HG02623 (cell line): ENCODE measurements around the gene REN.

Source experiments
- ATAC-seq: cut with Tn5 transposase; IDR thresholded peaks from one replicate; pipeline ENCODE4 v1.9.1; 2021; ENCODE audit warnings: moderate library complexity; ENCODE audit not compliant: unreplicated experiment

Gene REN

DNA sequence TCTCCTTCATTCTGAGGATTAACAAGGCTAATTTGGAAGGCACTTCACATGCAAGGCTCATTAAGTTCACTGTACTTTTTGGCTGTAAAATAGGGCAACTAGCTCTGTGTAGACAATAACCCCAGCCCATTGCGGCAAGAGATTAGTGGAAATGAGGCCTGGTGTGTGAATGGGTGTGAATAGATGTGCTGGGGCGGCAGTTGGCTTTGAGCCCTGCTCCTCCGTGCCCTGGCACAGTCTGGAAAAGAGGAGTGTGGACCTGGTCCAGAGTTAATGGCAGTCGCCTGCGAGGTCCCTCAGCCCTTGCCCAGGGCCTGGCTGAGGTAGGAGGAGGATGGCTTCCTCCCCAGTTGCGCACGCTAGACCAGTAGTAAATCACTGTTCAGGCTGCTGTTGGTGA lies 25.3 kb upstream of the REN start:
- ATAC-seq, result no peak

DNA sequence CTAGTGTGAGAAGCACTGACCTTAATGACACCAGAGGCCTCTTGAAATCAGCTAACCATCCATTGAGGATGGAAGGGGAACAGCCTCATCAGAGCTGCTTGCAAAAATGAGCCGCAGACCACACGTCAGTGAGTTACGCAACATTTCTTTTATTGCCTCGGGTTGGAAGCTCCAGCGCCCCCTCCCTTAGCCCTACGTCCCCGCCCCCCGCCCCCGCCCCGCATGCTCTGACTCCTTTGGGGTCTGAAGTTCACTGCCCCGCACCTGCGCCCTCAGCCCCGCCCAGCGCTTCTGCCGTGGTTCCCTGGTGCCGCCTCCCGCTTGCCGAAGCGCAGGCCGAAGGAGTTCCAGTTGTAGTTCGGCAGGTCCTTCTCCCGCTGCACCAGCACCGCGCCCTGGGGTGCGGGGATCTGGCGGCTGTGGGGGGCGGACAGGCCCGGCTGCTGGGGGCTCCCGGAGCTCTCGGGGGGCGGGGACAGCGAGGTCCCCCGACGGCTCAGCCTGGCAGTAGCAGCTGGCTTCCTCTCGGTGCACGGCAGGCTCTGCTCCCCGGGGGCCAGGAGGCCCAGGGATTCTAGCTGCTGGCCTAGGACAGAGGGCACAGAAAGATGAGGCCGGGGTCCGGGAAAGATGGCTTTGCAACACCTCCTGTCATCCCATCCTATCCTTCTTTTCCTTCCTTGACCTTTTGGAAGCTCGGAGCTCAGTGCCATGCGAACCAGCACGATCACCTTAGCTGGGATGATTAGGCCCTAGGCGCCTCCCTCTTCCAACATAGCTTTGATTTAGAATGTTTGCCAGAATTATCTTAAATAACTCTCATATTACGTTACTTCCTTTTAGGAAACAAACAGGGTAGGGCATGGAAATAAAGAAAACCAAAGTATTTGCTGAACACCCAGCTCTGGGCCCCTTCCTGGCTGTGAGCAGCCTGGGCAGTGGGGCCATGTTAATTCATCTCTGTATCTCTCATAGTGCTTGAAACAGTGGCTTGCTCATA lies 24.4 kb upstream of the REN start:
- no peak for ATAC-seq

DNA sequence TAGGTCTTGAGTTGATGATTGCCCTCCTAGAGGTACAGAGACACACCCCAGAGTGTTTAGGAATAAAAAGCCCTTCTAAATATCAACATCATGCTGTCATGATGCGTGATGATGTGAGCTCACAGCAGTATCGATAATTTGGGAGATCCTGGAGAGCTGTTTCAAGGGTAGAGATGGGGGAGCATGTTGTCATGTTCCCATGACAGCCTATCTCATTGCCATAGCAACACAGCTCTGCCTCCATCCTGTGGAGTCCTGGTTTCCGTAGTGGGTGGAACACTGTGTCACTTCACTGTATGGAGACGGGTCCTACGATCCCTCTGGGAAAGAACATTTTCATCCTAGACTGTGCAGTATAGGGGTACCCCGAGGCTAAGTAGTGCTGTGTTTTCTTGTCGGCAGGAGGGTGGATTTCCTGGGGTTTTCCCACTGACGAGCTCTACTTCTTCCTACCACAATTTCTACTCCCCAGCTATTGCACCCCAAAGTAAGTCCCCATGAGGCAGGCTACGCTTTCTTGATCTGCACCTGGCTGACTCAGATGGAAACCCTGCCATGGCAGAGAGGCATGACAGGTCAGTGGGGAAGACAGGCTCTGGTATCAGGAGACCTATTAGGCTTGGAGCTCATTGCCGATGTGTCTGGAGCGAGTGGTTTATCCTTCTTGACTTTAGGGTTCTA lies 23.0 kb upstream of the REN start:
- ATAC-seq, result no peak

DNA sequence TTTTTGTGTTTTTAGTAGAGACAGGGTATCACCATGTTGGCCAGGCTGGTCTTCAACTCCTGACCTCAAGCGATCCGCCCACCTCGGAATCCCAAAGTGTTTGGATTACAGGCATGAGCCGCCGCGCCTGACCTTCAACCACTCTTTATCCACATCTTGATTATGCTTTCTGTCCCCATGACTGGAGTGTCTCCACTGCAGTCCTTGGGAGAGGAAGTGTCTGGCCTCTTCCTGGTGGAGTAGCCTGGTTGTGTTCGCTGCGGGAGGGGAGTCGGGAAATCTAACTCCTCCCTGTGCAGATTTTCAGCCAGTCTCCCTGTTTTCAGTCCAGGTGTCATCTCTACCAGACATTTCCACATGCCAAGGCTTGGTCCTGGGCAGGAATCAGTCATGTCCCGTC lies 20.5 kb upstream of the REN start:
- no peak for ATAC-seq

DNA sequence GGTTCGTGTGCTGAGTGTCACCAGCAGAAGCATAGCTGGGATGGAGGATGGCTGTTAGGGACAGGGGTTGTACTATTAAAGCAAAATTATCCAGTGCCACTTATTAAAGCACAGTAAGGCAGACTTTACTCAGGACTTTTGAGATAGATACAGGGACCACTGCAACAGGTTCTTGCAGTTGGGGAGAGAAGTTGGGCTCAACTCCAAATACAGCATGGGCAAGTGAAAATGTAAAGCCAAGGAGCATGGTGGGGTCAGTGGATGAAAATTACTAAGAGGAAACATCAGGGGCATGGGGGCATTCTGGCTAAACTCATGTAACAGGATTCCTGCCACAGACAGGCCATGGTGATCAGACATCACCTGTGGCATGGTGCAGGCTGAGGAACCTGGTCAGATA lies 15.0 kb upstream of the REN start:
- ATAC-seq, result no peak

DNA sequence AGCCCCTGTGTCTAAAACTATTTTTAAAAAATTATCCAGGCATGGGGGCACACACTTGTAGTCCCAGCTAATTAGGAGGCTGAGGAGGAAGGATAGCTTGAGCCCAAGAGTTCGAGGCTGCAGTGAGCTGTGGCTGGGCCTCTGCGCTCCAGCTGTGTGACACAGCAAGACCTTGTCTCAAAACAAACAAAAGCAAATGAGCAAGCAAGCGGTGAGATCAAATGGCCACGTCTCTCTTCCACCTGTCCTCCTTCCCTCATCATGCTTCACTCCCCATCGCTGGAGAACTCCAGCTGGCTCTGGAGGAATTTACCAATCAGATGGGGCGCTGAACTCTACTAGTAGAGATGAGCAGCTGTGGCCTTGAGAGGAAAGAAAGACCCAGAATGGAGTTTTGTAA lies 14.0 kb upstream of the REN start:
- no peak for ATAC-seq

DNA sequence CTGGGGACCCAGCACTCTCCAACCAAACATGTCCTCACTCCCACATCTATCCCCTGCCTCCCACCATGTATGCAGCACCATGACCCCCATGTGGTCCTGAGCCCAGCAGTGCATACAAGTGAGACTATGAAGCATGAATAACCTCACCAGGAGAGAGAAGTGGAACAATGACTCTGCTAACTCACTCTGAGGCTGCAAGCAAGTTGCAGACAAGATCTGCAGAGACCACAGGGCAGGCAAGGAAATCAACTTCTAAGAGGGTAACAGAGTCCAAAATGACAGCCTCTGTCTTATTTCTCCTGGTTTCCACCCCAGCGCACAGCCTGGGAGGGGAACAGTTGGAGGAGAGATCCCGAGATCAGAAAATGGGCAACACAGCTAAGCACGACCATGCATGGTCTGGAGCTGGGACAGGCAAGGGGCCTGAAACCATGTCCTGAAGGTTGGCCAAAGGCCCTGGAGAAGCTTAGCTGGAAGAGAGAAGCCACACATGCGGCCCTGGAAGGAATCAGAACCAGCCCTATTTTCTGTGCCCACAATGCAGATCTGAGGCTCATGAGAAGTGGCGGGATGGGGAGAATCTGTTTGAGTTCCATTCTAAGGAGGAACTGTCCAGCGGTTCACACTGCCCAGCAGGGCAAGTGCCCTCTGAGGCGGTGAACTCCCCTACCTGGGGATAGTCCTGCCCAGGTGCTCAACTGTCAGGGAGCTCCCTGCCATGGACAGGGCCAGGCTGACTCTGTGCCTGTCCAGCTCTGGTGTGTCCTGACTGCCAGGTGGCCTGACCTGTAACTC lies 12.5 kb upstream of the REN start:
- ATAC-seq, result no peak

DNA sequence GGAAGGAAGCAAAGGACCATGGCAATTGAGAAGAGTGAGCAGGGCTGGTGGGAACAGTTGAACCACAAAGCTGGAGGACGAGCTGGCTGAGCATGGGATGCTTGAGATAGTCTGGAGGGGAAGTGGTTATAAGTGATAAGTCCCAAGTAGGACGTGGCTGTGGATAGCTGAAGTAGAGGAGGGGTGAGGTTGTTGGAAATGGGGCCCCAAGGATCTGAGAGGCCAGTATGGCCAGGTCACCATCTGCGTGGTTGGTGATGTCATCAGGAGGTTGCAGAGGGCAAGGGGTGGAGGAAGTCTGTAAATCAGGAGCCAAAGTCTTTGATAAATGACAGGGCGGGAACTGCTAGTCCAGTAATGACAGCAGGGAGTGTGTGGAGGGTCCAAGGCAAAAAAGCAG lies 11.0 kb upstream of the REN start:
- no peak for ATAC-seq

DNA sequence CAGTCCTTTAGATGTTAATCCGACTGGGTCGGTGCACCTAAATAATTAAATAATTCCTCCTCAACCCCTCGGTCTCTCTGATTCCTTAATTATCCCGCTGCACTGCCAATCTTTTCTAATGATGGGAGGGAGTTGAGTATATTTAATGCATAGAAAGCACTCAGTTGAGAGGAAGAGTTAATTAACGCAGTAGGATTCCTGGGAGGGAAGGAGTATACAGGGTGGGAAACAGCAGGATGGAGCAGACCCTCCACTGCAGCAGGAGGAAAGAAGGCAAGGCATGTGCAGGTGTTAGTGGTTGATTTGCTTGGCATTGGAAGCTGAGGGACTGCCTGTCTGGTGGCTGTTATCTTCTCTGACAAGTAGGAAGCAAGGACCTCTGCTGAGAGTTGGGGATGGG lies 9.9 kb upstream of the REN start:
- no peak for ATAC-seq

DNA sequence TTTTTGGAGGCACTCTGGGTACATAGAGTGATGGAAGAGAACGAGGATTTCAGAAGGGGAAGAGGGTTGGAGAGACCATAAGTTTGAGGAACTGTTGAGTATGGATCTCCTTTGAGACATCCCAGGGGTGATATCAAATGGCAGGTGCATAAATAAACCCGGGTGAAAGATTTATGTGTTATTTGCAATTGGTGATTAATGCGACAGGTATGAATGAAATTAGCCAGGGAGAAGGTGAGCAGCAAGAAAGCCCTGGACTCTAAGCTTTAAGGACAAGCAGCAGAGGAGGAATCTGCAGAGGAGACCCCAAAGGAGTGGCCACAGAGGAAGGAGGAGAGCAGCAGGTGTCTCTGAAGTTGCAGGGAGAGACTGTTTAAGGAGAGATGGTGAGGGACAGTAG lies 8.8 kb upstream of the REN start:
- ATAC-seq, result no peak

DNA sequence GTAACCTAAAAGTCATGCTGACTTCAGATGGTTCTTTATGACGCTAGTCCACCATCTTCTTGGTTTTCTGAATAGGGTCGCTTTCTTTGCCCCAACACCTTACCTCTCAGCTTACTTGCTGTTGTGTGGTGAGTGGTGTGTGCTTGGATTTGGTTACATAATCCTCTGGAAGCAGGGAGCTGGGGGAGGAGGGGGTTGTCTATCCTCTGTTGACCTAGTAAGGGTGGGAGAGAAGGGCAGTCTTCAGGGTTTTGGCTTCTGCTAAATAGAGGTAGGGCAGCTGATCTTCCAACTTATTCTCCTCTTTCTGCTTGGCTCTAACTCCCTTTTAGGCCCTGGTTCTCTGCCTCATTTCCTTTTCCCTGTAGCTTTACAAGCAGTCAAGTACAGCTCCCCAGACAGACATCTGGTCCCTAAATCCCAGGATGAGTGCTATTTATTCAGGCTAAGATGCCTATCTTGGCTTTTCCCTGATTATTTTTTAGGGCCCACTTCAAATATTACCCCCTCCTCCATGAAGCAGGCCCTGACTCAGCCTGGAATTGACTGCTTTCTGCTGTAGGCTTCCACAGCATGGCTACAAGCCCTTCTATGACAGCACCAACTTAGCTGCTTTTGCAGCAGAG lies 6.4 kb upstream of the REN start:
- no peak for ATAC-seq

DNA sequence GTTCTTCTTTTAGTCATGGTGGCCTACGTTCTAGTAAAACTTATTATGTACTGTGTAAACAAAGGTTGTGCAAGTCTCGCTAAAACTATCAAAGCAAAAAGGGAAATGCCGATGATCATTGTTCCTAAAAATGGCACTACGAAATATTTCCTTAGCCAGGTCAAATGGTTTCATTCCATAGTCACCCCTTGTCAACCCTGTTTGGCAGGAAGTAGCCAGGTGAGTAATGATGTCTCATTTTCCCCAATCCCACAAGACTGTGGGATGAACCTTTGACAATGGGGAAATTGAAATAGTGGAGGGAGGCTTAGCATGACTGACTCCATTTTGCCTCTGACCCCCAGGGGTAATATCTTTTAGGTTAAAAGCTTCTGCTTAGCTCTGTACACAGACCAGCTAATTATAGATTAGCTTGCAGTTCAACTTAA lies 5.6 kb upstream of the REN start:
- no peak for ATAC-seq

DNA sequence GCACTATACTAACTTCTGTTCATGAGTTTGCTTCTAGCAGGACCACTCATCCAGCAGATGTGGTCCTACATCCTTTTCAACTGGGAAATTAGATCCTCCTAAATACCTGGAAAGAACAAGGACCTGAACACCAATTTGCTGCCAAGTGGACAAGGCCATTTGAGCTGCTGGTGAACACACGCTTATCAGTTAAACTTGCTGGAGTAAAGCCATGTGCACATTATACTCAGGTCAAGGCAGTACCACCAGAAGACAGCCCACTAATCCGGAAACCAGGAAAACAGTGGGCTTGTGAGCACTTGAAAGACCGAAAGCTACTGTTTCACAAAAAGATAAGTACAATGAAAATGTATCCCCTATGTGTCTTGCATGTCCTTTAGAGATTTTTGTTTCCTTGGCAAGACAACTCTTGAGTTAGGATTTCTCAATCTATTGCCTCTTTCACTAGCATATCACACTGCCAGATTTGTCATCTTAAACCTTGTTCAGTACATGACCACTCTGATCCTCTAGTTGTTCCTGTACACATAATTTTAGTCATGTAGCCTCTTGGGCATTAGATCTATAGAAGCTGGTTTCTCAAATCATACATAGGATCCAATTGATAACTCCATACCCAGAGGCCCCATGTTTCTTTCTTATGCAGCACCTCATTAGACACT lies 4.5 kb upstream of the REN start:
- ATAC-seq, result no peak

DNA sequence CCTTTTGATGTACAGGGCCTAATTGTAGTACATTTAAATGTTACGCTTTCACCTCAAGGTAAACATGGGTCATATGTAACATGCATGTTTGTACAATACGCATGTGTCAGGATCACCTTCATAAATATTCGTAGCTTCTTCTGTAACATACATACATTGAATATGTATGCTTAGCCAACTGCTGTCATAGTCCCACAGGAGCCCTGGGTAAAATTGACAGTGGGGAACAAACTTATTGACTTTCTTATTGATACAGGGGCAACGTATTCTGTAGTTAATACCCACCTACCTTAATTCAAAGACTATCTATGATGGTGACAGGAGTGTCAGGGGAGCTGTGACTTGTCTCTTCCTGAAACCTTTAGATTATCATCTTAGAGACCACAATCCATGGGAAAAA lies 3.7 kb upstream of the REN start:
- no peak for ATAC-seq

DNA sequence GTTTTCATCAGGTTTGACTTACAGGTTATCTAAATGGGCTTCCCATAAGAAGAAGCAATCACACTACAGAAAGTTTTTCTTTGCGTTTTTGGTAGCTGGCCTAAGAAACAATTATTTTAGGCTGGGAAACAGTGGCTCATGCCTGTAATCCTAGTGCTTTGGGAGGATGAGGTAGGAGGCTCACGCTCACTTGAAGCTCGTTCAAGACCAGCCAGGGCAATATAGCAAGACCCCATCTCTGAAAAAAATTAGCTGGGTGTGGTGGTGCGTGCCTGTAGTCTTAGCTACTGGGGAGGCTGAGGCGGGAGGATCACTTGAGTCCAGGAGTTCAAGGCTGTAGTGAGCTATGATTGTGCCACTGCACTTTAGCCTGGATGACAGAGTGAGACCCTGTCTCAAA lies 1.6 kb upstream of the REN start:
- ATAC-seq, result no peak

DNA sequence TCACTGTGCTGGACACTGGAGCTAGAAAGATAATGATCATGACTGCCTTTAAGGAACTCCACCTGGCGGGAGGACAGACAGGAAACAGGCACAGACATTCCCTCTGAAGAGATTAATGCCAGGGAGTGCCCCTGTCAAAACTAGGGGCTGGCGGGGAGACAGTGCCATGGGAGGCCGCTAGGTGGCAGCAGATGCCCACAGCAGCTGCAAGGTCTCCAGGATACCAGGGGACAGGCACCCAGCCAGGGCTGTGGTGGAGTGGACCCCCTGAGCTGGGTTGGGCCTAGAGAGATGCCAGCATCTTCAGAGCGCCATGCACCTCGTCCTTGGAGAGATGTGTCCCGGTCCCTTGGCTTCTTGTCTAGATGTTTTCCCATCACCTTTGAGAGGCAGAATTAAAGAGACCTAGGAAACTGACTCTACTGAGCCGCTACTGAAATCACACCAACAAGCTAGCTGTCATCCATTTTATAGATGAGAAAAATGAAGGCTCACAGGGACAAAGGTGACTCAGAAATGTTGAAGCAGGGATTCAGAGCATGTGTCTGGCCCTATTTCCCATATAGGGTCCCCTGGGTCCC lies 3.6 kb downstream of the REN start:
- ATAC-seq, result no peak

DNA sequence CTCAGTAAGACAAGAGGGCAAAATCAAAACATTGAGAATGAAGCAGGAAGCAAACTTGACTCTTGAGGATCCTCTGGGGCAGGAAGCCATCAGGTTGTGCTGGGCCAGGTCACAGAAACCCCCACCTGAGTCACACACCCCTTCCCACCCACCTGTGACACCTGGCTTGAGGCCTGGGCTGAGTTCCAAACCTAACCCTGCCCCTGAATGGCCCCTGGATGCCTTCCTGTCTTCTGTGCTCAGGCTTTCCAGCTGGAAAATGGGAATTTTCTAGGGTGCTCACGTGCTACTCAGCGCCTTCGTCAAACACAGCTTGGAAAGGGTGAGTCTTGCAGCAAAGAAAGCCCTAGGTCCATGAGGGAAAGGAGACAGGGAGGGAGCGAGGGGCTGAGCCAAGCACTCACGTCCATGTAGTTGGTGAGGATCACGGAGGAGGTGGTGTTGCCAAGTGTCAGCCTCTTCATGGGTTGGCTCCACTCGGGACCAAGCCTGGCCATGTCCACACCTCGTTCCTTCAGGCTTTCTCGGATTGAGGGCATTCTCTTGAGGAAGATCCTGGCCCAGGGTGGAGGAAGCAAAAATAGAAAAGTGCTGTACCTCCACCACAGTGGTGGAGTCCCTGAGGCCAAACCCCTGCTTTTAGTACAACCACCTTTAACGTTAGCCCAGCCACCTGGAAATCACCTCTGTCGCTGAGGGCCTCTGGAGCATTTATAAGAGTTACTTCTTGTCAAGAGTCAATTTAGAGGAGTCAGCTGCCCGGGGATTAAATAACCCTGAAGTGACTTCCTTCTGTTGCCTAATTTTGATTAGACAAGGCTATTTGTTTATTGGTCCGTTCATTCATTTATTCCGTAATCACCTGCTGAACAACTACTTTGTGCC lies 4.3 kb downstream of the REN start:
- no peak for ATAC-seq

DNA sequence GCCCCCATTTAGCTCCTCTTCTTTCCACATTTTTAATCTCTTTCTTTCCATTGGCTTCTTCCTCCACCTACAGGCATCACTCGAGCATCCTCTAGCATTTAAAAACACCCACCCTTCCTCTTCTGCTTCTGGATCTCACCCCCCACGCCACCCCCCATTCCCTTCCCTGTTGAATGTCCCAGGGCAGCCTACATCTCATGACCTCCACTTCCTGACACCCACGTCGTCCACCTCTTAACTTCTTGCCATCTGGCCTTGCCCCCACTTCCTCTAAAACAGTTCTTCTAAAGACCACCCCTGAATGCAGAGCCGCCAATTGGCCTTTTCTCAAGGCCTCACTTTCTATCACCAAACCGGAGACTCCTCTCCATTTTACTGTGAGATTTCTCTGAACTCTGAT lies 8.2 kb downstream of the REN start:
- no peak for ATAC-seq

DNA sequence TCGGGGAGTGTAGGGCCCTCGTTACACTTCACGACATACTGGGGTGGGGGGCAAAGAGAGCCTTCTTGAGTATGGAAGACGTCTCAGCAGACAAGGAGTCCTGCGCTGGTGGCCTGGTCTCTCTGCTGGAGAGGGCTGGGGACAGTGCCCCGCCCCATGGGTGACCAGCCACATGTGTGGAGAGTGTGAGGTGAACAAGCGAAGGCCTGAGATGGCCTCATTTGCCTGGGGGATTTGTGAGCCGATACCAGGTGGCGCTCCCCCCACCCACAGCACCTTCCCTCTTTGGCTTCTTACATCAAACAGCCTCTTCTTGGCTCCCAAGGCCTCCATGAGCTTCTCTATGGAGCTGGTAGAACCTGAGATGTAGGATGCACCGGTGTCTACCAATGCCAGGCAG lies 10.3 kb downstream of the REN start:
- ATAC-seq, result no peak
